HFFc6 (cell line): ENCODE data around the gene DHRSX. TPM values are rescaled to one million over a fixed set of nuclear protein-coding genes. Genes with fewer than 3 reads are reported as not detected.
"Not testable (repeated sequence)": the region's sequence is repeated elsewhere in the genome, so short reads cannot be mapped to it uniquely, and the experiment has no call there.

Experiments
- DNase-seq: peaks from one replicate; pipeline ENCODE4 v3.0.0-alpha.2; 2018
- H3K27ac Mint-ChIP-seq: 2 replicates; pipeline ENCODE4 v1.8.0; 2020; ENCODE audit warnings: mild to moderate bottlenecking, mixed read lengths
- H3K27me3 Mint-ChIP-seq: 2 replicates; pipeline ENCODE4 v1.8.0; 2021; ENCODE audit warnings: mild to moderate bottlenecking, moderate library complexity, mixed read lengths; ENCODE audit not compliant: insufficient read depth
- H3K36me3 Mint-ChIP-seq: 2 replicates; pipeline ENCODE4 v1.8.0; 2021; ENCODE audit warnings: low read depth, mixed read lengths
- H3K4me1 Mint-ChIP-seq: 2 replicates; pipeline ENCODE4 v1.8.0; 2020; ENCODE audit warnings: low read depth, mixed read lengths
- H3K4me3 Mint-ChIP-seq: 2 replicates; pipeline ENCODE4 v1.8.0; 2020; ENCODE audit warnings: mild to moderate bottlenecking, moderate library complexity, mixed read lengths
- H3K9me3 Mint-ChIP-seq: 2 replicates; pipeline ENCODE4 v1.8.0; 2020; ENCODE audit warnings: mild to moderate bottlenecking, mixed read lengths
- total RNA-seq, 6 experiments: library from RNA; stranded (reverse); fragmentation: NEBNext Ultra II Directional; extraction: Animal tissue kit (Norgen Biotek cat#: 25700); gene quantifications; 2 replicates in 1 of 6; 3 replicates in 5 of 6; pipeline ENCODE4 v1.2.3, GENCODE V29; 2021
- TF ChIP-seq, protein P1 (sequence below): fragments of 200-600 bp; sonication (generic); IDR thresholded peaks from 2 replicates; pipeline ENCODE4 v1.5.0; 2021; ENCODE audit warnings: antibody characterized with exemption, mild to moderate bottlenecking

DHRSX gene
- total RNA-seq, 6 experiments from 2014 or later, result 19.6 to 27.1 (median 22.9) TPM

GRCh38 chrX:2508648-2509335, 8.0 kb upstream of the DHRSX start:
- Mint-ChIP-seq H3K36me3 (no peaks in the 10 kb centered on the region), H3K4me3 (no peak overlapping the region), H3K9me3 (no peaks in the 10 kb centered on the region), H3K4me1 (no peaks in the 10 kb centered on the region), H3K27me3 (peaks cover 19% of the 10 kb centered on the region), H3K27ac (no peak overlapping the region)
- no peak for DNase-seq
- TF ChIP-seq, protein P1, sequence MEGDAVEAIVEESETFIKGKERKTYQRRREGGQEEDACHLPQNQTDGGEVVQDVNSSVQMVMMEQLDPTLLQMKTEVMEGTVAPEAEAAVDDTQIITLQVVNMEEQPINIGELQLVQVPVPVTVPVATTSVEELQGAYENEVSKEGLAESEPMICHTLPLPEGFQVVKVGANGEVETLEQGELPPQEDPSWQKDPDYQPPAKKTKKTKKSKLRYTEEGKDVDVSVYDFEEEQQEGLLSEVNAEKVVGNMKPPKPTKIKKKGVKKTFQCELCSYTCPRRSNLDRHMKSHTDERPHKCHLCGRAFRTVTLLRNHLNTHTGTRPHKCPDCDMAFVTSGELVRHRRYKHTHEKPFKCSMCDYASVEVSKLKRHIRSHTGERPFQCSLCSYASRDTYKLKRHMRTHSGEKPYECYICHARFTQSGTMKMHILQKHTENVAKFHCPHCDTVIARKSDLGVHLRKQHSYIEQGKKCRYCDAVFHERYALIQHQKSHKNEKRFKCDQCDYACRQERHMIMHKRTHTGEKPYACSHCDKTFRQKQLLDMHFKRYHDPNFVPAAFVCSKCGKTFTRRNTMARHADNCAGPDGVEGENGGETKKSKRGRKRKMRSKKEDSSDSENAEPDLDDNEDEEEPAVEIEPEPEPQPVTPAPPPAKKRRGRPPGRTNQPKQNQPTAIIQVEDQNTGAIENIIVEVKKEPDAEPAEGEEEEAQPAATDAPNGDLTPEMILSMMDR, result no peak

DNA sequence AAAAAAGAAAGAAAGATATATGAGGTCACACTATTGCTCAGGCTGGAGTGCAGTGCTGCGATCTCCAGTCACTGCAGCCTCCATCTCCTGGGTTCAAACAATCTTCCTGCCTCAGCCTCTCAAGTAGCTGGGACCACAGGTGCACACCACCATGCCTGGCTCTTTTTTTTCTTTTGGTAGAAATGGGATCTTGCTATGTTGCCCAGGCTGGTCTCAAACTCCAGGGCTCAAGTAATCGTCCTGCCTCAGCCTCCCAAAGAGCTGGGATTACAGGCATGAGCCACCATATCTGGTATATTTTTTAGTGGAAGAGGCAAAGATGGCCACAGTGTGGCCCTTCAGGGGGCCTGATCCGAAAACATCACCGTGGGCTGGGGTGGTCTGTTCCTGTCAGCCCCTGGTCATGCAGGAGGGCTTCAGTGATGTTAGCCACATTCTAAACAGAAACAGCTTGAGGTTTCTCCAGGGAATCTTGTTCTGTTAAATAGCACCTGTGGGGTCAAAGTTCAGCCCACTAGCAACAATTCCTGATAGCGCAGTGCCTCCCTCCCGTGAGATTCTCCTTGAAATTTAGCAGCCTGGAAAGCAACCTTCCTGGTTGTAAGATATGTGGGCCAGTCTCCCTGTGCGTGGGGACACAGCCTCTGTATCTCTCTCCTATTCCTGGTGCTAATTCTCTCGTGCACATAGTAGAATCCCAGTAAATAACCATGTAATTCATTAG, 7.3 kb upstream of the DHRSX start:
- Mint-ChIP-seq H3K36me3 (no peaks in the 10 kb centered on the region), H3K27ac (no peak overlapping the region), H3K9me3 (no peaks in the 10 kb centered on the region), H3K4me1 (peaks cover under 1% of the 10 kb centered on the region; the same call in 1 of the 2 replicates), H3K4me3 (no peak overlapping the region), H3K27me3 (peaks cover 19% of the 10 kb centered on the region)
- no peak for DNase-seq
- TF ChIP-seq, protein P1, result no peak

DNA sequence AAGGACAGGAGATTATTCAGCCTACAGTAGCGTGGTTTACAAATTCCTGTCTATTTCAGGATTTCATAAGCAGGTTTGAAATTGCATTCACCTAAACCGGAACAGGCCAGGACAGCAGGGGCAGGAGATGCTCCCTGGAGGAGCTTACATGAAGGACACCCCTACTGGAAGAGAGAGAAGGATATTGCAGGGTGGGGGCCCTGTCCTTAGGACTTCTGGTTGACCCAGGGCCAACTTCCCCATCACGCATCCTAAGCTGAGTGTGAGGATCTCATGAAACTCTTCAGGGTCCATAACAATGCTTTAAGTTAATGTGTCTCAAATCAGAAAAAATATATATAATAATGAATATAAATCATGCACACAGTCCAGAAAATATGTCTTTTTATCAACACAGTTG, 6.4 kb upstream of the DHRSX start:
- Mint-ChIP-seq H3K4me1 (peaks cover 9% of the 10 kb centered on the region), H3K4me3 (no peak overlapping the region), H3K9me3 (no peaks in the 10 kb centered on the region), H3K27ac (no peak overlapping the region), H3K36me3 (no peaks in the 10 kb centered on the region), H3K27me3 (peaks cover 15% of the 10 kb centered on the region)
- TF ChIP-seq, protein P1, result no peak
- no peak for DNase-seq

DNA sequence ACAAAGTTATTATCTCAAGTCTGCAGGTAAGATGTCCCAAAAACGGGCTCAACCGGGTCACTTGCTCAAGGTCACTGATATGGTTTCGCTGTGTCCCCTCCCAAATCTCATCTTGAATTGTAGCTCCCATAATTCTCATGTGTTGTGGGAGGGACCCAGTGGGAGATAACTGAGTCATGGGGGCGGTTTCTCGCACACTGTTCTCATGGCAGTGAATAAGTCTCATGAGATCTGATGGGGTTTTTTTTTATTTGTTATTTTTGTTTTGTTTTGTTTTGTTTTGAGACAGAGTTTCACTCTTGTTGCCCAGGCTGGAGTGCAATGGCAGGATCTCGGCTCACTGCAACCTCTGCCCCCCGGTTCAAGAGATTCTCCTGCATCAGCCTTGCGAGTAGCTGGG, 4.6 kb upstream of the DHRSX start:
- not testable (repeated sequence) for DNase-seq, H3K36me3 Mint-ChIP-seq, H3K9me3 Mint-ChIP-seq, H3K4me3 Mint-ChIP-seq, H3K27ac Mint-ChIP-seq, H3K27me3 Mint-ChIP-seq
- peaks cover 15% of the 10 kb centered on the region for H3K4me1 Mint-ChIP-seq

DNA sequence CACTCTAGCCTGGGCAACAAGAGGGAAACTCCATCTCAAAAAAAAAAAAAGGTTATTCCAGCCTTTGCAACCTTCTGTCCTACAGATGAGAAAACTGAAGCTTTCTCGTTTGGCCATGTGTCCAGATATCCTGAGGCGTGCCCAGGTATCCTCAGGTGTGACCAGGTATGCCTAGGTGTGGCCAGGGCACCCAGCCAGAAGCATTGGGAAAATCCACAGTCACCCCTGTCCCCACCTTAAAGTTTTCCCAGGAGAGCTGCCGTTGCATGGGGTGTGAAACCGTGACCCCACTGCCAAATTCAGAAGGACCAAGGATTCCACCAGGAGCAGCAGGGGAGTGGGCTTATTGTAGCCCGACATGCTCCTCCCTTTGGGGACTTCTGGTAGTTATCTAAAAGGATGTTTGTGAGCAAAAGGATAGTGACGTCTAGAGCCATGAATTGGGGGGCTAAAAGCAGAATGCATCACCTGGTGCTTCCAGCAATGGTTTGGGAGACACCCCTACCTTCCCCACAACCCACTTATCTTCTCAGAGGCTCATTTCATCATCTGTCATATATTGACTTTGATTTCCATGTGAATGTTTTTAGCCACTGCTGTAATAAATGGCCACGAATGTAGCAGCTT, 4.0 kb upstream of the DHRSX start:
- Mint-ChIP-seq H3K4me3 (no peak overlapping the region), H3K27me3 (peaks cover 8% of the 10 kb centered on the region), H3K4me1 (peaks cover 15% of the 10 kb centered on the region), H3K27ac (no peak overlapping the region), H3K36me3 (no peaks in the 10 kb centered on the region), H3K9me3 (no peaks in the 10 kb centered on the region)
- TF ChIP-seq, protein P1, result no peak
- DNase-seq, result no peak
